DMS153 (cell line): ENCODE data around the gene ABCF1.

Experiments used
- DNase-seq: peaks from one replicate; lab custom pipeline; 2025; lab: John Stamatoyannopoulos, UW

The ABCF1 gene

DNA sequence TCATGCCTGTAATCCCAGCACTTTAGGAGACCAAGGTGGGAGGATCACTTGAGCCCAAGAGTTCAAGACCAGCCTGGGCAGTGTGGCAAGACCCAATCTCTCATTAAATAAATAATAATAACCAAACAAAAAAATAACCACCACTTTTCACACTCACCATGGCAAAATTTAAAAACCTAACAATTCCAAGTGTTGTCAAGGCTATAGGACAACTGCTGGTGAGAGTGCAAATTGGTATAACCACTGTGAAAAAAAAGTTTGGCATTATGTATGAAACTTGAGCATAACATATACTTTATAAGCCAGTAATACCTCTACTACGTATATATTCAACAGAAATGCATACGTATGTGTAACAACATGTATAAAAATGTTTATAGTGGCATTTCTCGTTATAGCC, 10.3 kb upstream of the ABCF1 start:
- no peak for DNase-seq

DNA sequence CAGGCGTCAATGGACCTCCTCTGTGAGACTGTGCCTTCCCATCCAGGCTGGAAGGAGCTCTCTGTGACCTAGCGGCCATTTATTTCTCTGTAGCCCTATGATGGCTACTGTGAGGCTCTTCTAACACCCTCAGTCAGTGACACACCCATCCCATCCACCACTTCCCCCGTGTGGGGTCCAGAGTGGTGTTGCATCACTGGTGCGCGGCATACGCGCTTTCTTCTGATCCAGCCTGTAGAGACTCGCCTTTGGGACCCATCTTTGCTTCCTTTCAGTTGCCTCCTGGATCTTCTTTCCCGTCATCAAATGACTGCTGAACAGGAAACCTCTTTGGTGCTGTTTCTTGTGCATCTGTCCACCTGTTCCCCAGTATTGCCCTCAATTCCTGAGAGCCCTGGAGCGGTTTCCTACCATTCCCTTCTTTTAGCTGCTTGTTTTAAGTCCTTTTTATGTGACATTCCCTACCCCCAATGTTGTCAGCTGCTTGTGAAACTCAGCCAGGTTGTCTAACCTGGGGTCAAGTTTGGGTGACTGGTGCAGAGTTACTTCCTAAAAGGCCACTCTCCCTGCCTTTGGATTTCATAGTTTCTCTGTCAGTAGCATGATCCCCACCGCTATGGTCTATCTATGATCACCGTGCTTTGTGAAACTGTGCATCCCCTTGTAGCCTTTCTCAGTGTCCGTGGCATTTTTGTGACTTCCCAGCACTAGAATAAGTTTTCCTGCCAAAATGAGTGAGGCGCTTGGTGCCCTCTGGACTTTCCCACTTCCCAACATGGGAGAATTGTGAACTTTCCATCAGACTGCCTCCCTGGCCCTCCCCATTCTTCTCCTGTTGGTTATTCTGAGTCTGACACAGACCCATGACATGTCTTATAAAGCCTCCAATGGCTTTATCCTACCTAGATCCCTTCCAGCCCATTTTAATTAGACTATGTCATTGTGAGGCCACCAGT, 8.5 kb upstream of the ABCF1 start:
- no peak for DNase-seq

DNA sequence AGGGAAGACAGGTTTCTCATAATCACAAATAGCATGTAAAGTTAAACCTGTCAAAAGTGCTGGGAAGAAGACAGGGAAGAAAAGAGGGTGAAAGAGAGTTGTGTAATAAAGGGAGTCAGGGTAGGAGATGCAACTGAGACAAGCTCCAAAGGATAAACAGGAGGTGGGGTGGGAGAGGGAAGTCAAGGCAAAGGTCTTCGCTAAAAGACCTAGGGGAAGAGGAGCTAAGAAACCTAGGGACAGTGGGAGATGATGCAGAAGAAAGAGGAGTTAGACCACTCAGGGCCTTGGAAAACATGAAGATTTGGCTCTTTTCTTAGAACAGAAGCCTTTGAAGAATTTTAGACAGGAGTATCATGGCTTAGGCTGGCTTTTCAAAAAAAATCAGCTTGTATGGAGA, 7.1 kb upstream of the ABCF1 start:
- DNase-seq = no peak

DNA sequence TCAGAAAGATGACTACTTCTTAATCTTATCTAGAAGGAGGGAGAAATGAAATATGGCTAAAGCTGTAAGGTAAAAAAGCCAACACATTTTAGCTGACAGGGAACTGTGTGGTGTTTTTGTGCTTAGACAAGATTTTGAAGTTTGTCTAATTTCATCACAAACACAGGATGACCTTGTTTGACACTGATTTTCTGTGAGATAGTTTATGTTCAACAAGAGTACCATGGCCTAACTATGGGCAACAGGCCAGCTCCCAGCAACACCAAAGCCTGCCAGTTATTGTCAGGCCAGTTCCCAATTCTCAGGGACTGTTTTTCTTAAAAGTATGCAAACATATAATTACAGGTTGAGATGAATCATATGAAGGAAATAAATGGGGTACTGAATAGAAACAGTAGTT, 5.5 kb upstream of the ABCF1 start:
- DNase-seq = no peak

DNA sequence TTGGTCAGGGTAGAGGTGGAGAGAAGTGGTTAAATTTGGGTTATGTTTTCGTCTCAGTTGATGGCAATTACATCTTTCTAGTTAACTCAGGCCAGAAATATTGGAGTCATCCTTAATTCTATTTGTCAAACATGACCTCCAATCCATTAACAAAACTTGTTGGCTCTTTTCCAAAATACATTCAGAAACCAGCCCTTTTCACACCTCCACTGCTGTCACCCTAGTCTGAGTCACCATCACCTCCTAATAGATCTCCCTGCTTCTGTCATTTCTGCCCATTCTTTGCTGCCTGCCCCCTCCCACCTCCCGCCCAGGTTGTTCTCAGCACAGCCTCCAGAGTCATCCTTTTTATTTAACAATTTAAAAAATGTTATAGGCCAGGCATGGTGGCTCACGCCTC, 3.0 kb upstream of the ABCF1 start:
- no peak for DNase-seq

DNA sequence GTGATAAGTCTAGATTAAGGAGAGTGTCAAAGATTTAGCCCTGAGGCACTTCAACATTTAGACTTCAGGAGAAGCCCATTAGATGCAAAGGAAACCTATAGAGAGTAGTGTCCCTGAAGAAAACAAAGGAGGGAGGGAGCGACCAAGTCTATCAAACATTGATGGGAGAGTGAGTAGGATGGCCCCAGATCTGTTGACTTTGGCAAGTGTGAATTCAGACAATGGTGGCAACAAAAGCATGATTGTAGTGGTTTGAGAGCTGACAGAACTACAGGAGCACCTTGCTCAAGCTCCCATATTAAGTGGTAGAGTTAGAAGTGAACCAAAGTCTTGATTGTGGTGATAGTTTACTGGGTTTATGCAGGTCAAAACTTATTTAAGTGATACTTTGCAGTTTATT, 979 bp upstream of the ABCF1 start:
- DNase-seq = no peak

DNA sequence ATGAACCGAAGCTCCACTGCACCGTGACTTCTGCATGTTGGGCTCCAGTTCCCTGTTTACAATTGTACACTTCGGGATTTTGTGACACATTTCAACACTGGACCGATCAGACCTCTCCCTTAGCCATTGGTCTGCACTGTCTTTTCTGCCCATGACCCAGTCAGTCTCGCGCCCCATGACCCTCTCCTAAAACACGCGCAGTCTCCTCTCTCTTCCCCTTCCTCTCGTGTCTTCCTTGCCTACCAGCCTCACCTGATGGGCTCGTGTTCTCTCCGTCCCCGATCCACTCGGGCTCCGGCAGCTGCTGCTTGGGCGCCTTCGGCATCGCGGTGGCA, 535 bp upstream of the ABCF1 start:
- no peak for DNase-seq

DNA sequence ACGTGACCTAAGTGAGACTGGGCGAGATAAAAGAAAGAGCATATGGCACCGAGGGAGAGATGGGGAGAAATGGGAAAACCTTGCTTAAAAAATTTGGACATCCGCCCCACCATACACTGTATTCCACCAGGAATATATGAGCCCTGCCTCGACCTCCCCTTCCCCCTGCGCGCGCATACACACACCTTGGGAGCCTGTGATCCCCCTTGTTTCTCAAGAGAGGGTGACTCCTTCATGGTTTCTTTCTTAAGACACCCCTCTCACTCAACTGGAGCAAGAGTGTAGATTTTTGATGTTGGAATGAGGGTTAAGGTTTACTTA, 480 bp downstream of the ABCF1 start:
- no peak for DNase-seq

DNA sequence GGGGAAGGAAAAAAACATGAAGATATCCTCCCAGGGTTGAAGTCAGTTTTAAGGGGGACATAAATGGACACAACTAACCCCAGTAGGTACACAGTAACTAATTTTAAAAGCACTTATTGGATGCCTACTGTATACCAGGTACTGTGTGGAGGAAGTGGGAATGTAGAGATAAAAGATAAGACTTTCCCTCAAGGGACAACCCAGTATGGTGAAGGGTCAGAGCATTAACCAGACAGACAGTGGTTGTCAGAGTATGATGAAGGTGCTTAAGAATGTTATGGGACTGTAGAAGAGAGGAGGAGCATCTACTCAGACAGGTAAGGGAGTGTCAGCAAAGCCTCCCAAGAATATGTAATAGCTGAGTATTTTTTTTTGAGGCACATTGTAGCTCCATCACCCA, 906 bp downstream of the ABCF1 start:
- no peak for DNase-seq

DNA sequence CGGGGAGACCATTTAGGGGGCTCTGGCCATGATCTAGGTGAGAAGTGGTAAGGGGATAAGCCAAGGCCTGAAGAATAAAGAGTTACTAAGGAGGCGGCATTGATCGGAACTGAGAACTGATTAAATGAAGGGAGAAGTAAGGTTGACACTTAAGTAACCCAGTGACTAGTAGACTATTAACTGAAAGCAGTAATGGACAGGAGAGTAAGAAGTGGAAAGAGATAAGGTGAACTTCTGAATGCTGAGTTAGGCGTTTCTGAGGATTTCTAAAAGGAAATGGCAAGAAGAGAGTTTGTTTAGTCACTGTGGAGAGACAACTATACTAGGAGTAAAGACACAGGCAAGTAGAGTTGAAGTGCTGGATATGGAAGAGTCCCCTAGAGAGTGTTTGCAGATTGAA, 1.9 kb downstream of the ABCF1 start:
- no peak for DNase-seq

DNA sequence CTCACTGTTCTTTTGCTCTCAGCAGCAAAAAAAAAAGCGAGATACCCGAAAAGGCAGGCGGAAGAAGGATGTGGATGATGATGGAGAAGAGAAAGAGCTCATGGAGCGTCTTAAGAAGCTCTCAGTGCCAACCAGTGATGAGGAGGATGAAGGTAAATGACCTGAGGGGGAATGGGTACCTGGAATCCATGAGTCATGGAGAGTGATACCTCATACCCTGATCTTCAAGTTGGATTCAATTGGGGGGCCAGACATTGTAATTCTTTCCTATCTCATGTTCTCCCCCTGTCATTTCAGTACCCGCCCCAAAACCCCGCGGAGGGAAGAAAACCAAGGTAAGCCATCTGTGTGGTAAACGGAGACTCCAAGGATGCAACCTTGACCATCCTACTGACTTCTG, 6.8 kb downstream of the ABCF1 start:
- no peak for DNase-seq

DNA sequence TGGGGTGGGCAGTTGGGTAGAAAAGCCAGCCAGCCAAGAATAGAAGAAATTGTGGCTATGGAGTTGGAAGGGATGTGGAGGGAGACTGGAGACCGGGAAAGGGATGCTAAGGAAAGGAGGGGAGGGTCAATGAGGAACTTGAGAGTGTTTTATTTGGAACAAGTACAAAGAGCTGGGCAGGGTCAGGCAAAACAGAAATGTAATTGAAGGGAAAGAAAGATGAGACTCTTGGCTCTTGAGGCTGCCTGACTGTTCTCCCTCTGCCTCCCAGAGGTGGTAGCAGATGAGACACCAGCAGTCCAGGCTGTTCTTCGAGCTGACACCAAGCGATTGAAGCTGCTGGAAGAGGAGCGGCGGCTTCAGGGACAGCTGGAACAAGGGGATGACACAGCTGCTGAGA, 12.7 kb downstream of the ABCF1 start:
- DNase-seq = no peak

DNA sequence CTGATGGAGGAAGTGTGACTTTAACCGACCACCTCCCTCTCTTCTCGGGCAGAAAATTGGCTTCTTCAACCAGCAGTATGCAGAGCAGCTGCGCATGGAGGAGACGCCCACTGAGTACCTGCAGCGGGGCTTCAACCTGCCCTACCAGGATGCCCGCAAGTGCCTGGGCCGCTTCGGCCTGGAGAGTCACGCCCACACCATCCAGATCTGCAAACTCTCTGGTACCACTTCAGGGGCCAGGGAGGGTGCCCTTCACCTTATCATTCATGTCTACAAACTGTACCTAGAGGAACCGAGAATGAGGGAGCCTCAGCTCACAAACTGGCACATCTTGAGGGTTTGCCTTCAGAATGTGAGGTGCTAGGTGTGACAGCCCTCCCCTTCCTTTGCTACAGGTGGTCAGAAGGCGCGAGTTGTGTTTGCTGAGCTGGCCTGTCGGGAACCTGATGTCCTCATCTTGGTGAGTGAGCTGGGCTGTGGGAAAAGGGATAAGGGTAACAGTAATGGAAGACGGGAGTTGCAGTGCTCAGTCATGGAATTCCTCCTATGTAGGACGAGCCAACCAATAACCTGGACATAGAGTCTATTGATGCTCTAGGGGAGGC, 18.6 kb downstream of the ABCF1 start:
- no peak for DNase-seq

DNA sequence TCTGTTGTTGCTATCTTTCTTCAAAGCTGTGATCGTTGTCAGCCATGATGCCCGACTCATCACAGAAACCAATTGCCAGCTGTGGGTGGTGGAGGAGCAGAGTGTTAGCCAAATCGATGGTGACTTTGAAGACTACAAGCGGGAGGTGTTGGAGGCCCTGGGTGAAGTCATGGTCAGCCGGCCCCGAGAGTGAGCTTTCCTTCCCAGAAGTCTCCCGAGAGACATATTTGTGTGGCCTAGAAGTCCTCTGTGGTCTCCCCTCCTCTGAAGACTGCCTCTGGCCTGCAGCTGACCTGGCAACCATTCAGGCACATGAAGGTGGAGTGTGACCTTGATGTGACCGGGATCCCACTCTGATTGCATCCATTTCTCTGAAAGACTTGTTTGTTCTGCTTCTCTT, 19.3 kb downstream of the ABCF1 start:
- DNase-seq = no peak

DNA sequence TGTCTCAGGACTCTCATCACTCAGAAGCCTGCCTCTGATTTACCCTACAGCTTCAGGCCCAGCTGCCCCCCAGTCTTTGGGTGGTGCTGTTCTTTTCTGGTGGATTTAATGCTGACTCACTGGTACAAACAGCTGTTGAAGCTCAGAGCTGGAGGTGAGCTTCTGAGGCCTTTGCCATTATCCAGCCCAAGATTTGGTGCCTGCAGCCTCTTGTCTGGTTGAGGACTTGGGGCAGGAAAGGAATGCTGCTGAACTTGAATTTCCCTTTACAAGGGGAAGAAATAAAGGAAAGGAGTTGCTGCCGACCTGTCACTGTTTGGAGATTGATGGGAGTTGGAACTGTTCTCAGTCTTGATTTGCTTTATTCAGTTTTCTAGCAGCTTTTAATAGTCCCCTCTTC, 19.8 kb downstream of the ABCF1 start:
- no peak for DNase-seq

DNA sequence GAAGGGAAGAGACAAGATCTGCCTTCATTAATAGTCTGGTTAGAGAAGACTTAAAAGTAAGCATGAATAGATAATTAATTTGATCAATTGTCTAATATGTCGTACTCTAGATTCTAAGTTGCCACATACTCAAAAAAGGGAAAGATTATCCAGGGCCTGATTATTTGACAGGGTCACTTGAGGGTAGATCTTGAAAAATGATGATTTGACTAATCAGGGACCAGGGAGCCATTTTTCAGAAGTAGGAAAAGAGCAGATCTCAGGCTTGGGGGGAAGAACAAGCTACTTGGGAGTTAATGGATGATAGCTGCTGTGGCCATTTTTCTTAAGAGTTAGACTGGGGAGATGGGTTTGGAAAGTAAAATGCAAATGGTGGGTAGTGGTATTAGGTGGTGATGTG, 21.0 kb downstream of the ABCF1 start:
- DNase-seq = no peak

DNA sequence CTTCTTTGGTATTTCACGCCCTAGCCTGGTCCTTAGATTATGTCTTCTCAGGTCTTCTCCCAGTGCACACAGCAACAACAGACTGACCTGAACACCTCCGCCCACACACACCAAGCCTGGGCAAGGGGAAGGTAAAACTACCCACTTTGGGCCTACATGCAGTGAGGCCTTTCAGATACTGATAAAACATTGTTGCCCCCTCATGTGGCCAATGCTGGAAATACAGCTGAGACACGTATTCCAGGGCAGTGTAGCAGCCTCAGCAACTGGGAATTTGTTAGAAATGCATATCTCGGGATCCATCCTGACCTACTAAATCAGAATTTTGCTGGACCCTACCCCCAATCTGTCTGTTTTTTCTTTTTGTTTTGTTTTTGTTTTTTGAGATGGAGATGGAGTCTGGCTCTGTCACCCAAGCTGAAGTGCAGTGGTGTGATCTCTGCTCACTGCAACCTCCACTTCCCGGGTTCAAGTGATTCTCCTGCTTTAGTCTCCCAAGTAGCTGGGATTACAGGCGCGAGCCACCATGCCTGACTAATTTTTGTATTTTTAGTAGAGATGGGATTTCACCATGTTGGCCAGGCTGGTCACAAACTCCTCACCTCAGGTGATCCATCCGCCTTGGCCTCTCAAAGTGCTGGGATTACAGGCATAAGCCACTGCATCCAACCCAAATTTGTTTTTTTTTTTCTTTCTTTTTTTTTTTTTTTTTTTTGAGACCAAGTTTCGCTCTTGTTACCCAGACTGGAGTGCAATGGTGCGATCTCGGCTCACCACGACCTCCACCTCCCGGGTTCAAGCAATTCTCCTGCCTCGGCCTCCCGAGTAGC, 26.3 kb downstream of the ABCF1 start:
- DNase-seq = peak; percentile 30

DNA sequence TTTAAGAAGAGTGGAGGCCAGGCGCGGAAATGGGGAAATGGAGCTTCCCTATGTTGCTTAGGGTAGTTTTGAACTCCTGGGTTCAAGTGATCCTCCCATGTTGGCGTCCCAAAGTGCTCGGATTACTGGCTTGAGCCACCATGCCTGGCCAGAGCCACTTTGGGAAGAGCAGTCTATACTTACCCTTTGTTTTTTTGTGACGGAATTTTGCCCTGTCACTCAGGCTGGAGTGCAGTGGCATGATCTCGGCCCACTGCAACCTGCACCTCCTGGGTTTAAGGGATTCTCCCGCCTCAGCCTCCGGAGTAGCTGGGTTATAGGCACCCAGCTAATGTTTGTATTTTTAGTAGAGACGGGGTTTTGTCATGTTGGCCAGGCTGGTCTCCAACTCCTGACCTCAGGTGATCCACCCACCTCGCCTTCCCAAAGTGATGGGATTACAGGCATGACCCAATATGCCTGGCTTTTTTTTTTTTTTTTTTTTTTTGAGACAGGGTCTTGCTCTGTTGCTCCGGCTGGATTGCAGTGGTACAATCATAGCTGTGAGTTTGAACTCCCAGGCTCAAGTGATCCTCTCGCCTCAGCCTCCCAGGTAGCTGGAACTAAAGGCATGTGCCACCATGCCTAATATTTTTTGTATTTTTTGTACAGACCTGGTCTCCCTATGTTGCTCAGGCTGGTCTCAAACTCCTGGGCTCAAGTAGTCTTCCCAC, 27.8 kb downstream of the ABCF1 start:
- no peak for DNase-seq

DNA sequence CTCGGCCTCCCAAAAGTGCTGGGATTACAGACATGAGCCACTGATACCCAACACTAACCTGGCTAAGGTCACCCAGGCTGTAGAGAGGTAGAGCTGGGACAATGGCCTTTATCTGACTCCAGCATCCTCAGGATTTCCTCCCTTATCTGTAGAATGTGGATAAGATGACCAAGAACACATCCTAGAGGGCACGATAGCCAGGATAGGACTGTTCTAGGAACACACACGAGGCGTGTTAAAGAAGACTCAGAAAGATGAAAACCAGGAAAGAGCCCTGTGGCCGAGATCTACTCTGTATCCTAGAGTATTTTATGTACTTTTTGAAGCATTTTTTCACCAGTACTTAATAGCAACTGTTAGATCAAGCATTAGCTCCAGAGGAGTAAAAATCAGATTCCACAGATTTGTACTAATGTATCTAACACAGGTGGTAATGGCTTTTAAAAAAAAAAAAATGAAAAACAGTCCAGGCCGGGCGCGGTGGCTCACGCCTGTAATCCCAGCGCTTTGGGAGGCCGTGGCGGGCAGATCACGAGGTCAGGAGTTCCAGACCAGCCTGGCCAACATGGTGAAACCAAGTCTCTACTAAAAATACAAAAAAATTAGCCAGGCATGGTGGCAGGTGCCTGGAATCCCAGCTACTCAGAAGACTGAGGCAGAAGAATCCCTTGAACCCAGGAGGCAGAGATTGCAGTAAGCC, 28.5 kb downstream of the ABCF1 start:
- no peak for DNase-seq

DNA sequence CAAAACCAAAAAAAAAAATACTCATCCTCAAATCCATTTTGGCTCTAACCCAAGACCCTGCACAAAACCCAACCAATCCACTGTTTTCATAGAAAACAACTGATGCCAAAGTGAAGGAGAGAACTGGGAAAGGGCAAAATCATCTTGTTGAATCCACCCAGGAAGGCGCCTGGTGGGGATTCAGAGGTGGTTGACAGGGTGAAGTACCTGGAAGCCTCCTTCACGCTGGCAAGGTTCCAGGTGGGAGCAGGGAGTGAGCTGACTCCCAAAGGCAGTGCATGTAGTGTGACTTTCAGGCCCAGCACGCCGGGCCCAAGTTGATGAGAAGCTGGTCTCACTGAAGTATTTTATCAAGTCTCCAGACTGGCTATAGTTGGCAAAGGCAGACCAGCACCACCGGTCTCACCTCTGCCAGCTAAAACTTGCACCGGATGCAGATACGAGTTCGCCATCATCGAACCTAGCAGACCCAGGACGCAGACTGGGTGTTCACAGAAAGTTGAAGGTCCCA, 29.3 kb downstream of the ABCF1 start:
- DNase-seq = no peak

DNA sequence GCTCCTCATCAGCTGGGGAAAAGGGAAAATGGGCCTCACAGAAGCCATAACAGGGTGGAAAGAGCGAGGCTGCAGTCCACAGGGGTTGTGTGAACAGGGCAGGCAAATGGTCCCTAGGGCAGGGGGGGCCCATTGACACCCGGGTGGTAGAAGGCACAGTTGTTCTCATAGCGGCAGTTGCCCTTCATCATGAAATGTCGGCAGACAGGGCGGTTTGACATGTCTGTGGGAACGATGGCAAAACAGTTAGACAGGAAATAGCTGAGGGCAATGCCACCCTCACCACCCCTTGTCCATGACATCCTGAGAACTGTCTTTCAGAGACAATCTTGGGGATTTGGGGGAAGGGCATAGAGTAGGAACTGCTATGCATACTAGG, 30.2 kb downstream of the ABCF1 start:
- DNase-seq = no peak
